GM21825 (cell line): ENCODE results near the gene TRAPPC8.
"Not testable (repeated sequence)": the region's sequence is repeated elsewhere in the genome, so short reads cannot be mapped to it uniquely, and the experiment has no call there.

Experiments
- ATAC-seq: cut with Tn5 transposase; IDR thresholded peaks from one replicate; pipeline ENCODE4 v1.9.1; 2021; ENCODE audit warnings: mild to moderate bottlenecking, moderate library complexity; ENCODE audit not compliant: unreplicated experiment

TRAPPC8 gene, protein sequence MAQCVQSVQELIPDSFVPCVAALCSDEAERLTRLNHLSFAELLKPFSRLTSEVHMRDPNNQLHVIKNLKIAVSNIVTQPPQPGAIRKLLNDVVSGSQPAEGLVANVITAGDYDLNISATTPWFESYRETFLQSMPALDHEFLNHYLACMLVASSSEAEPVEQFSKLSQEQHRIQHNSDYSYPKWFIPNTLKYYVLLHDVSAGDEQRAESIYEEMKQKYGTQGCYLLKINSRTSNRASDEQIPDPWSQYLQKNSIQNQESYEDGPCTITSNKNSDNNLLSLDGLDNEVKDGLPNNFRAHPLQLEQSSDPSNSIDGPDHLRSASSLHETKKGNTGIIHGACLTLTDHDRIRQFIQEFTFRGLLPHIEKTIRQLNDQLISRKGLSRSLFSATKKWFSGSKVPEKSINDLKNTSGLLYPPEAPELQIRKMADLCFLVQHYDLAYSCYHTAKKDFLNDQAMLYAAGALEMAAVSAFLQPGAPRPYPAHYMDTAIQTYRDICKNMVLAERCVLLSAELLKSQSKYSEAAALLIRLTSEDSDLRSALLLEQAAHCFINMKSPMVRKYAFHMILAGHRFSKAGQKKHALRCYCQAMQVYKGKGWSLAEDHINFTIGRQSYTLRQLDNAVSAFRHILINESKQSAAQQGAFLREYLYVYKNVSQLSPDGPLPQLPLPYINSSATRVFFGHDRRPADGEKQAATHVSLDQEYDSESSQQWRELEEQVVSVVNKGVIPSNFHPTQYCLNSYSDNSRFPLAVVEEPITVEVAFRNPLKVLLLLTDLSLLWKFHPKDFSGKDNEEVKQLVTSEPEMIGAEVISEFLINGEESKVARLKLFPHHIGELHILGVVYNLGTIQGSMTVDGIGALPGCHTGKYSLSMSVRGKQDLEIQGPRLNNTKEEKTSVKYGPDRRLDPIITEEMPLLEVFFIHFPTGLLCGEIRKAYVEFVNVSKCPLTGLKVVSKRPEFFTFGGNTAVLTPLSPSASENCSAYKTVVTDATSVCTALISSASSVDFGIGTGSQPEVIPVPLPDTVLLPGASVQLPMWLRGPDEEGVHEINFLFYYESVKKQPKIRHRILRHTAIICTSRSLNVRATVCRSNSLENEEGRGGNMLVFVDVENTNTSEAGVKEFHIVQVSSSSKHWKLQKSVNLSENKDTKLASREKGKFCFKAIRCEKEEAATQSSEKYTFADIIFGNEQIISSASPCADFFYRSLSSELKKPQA (N-terminal part only)

GRCh38 chr18:31942999-31943877 lies at the start of gene TRAPPC8:
TRAPPC8 (minus strand) TSS chr18:31943128; CDS start chr18:31942764, 364 bp downstream.
- peak; percentile 85 for ATAC-seq

DNA sequence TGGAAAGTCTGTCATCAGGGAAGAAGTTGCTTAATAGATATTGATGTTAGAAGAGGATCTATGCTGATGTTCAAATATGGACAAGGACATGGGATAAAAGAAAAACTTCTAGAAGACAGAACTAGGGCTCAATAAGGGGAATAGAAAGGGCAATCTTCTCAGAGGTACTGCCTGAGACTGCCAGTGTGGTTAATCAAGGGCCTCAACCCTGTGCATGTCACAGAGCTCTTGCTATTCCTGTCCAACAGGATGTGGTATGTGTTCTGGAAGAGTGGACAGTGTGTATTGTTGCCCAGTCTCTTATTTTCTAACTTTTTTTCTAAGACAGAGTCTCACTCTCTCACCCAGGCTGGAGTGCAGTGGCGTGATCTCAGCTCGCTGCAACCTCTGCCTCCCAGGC lies 47.9 kb upstream of the TRAPPC8 start:
- peak; percentile 100 for ATAC-seq

DNA sequence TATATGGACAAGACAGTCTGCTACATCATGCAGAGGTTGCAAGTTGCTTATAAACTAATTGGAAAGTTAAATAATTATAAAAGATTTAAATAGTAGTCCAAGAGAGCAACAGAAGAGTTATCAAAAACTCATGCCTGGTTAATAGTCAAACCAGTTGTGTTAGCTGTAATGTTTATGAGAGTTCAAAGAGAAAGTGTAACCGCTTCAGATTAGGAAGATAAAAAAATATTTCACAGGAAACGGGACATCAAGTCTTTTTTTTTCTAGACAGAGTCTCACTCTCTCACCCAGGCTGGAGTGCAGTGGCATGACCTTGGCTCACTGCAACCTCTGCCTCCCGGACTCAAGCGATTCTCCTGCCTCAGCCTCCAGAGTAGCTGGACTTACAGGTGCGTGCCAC lies 41.0 kb upstream of the TRAPPC8 start:
- no peak for ATAC-seq

DNA sequence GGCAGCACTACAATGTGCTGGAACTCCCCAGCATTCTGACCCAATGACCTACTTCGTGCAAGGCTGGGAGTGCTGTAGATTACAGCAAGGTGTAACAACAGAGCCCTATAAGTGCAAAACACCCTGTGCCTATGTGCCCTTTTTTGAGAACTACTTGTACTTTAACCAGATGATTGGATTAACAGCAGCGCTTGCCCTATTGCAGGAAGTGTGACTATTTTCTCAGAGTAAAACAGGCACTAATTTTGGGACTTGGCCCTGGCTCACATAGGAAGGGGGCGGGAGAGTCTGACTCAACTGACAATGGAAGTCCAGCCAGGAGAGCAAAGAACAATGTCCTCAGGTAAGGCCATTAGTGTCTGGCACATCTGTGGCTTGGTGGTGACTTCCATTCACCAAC lies 40.1 kb upstream of the TRAPPC8 start:
- no peak for ATAC-seq

DNA sequence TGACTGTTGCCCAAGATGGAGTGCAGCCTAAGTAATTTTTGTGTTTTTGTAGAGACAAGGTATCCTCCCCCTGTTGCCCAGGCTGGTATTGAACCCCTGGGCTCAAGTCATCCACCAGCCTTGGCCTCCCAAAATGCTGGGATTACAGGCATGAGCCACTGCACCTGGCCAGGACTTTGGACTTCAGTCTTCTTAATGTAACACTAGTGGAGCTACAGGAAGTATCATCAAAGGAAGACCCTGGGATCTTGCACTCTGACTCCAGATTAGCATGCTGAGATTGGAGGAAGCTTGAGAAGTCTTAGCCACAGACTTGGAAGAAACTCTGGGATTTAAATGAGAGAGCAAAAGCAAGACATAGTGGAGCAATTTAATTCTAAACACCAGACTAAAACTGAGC lies 37.9 kb upstream of the TRAPPC8 start:
- ATAC-seq, result no peak

GRCh38 chr18:31979714-31980113 lies 36.8 kb upstream of the TRAPPC8 start:
- ATAC-seq, result no peak

DNA sequence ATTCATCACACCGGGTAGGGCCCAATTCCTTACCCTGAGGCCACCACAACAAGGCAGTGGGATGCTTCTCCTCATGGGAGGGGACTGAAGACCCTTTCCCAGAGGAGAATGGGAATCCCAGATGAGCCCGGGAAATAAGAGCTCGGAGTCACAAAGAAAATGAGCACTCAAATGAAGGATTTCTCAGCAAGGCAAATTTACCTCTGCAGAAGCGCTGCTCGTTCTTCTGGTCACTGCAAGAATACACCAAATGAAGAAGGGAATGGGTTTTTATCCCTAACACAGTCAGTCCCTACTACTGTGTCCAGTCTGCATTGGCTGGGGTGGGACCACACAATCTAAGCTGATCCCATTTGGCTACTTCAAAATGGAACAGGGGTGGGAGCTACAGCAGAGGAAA lies 35.7 kb upstream of the TRAPPC8 start:
- no peak for ATAC-seq

DNA sequence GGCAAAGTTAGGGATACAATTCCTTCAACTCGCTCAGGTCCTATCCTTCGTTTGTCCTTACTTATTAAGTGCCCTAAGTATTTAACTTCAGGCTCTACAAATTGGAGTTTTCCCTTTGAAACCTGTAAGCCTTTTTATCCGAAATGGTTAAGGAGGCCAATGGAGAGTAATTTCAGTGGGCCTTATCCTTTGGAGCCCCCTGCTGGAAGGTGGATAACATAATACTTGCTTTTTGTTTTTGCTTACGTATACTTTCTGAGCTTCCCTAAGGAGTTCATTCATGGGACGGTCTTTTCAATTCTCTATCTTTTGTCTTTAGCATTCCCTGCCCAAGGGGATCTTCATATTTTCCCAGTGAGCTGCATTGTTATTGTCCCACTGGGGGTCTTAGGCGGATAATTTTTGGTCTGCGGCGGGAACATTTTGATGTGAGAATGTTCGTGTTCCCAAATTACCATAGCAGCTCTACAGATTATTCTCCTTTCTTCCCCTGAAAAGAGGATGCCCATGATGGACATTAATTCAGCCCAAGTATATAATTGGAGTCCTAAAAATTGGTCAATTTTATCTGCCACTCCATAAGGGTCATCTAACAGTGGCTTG lies 34.4 kb upstream of the TRAPPC8 start:
- no peak for ATAC-seq

- no peak for ATAC-seq
Observed at GRCh38 chr18:31976242-31976641, 33.3 kb upstream of the TRAPPC8 start.

DNA sequence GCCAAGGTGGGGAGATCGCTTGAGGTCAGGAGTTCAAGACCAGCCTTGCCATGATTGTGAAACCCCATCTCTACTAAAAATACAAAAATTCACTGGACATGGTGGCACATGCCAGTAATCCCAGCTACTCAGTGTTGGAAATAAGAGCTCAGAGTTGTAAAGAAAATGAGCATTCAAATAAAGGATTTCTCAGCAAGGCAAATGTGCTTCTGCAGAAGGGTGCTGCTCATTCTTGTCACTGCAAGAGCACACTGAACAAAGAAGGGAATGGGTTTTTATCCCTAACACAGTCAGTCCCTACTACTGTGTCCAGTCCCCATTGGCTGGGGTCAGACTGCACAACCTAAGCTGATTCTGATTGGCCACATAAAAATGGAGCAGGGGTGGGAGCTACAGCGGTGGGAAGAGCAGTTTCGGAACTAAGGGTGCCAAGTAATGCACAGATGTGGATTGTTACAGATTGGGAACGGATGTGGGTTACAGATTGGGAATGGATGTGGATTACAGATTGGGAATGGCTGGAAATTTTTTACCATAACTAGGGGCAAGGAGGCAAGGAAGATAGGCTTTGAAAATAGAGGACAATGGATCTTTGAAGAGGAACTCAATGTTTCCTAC lies 31.1 kb upstream of the TRAPPC8 start:
- ATAC-seq, result no peak

DNA sequence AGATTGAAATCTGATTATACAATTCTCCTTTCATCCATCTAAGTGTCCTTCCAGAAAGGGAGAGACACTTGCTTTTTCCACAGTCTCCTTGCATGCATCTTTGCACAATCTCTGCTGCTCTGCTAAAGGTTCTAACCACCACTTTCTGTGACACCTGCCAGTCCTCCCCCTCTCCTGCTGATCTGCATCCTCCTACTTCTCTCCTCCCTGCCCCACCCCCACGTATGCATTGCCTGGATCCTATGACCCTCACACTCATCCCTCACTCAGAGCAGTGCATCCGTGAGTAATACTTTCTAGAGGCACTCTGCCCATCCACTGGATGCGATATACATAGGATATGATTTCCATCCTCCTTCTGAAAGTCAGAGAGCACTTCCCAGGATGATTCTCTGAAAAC lies 27.7 kb upstream of the TRAPPC8 start:
- no peak for ATAC-seq

GRCh38 chr18:31965316-31965970 lies 22.5 kb upstream of the TRAPPC8 start:
- ATAC-seq, result no peak

- ATAC-seq, result no peak
Observed at GRCh38 chr18:31957728-31958127, 14.8 kb upstream of the TRAPPC8 start.

DNA sequence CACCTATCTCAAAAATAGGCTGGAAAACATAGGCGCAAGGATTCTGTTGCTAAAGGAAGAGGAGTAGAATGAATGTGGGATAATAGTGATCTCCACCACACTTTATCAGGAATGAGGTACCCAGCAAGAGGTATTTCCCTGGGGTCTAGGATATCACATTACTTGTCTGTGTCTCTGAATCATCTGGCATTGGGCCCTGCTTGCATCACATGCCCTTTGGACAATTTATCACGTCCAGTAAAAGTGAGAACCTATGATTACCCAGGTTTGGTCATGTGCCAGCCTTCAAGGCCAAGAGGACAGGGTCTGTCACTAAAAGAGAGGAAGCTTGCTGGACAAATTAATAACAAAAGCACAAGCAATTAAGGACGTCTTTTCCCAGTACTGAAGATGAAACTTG lies 11.4 kb upstream of the TRAPPC8 start:
- ATAC-seq, result no peak

GRCh38 chr18:31953699-31954098 lies 10.8 kb upstream of the TRAPPC8 start:
- not testable (repeated sequence) for ATAC-seq

GRCh38 chr18:31952223-31952622 lies 9.3 kb upstream of the TRAPPC8 start:
- ATAC-seq, result no peak

DNA sequence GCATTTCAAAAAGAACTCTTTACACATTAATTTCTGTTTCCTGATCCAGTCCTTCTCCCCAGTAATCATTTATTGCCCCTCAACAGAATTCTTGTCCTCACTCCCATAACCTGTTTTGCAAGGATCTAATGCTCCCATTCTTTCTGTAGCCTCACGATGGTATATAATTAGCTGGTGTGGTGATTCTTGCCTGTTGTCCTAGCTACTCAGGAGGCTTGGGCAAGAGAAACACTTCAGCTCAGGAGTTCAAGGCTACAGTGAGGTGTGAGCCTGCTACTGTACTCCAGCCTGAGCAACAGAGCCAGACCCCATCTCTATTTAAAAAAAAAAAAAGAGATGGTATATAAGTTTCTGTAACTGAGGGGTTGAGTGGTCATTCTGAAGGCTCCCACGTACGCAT lies 7.7 kb upstream of the TRAPPC8 start:
- ATAC-seq, result no peak

GRCh38 chr18:31948349-31948748 lies 5.4 kb upstream of the TRAPPC8 start:
- not testable (repeated sequence) for ATAC-seq
